Small intestine (tissue), 16 donors: Measurements from ENCODE around the gene SPATA31A6. TPM values are rescaled to one million over a fixed set of nuclear protein-coding genes. Genes with fewer than 3 reads are reported as not detected.
A peak's percentile ranks its signal among the peaks of the same experiment; 100 is the strongest.
"Not testable (repeated sequence)": the region's sequence is repeated elsewhere in the genome, so short reads cannot be mapped to it uniquely, and the experiment has no call there.

Source experiments
- DNase-seq, 2 donors: peaks; one replicate each; pipeline versions ENCODE4 v3.0.0 to v3.0.0-alpha.2; 2013
- FAIRE-seq: peaks from 2 replicates; lab custom pipeline; 2012; peaks lifted over from hg19 to GRCh38; lab: Jason Lieb, UNC
- H3K27ac ChIP-seq, 3 donors: one replicate each; pipeline ENCODE4 v1.5.1; 2013; ENCODE audit warnings: low read length in 2 of 3, mild to moderate bottlenecking in 2 of 3, control low read depth in 1 of 3, inconsistent platforms in 1 of 3, low read depth in 1 of 3, moderate library complexity in 1 of 3
- H3K27me3 ChIP-seq, 3 donors: one replicate each; pipeline ENCODE4 v1.6.1; 2013; ENCODE audit warnings: low read length in 3 of 3, inconsistent platforms in 1 of 3; ENCODE audit not compliant: control insufficient read depth in 3 of 3, insufficient read depth in 3 of 3
- H3K36me3 ChIP-seq, 3 donors: one replicate each; pipeline ENCODE4 v1.6.1; 2013; ENCODE audit warnings: low read length in 3 of 3, inconsistent platforms in 1 of 3, low read depth in 1 of 3, mild to moderate bottlenecking in 1 of 3, moderate library complexity in 1 of 3; ENCODE audit not compliant: control insufficient read depth in 3 of 3, insufficient read depth in 2 of 3
- H3K4me1 ChIP-seq, 3 donors: one replicate each; pipeline ENCODE4 v1.6.1; 2013; ENCODE audit warnings: low read length in 2 of 3, inconsistent platforms in 1 of 3, low read depth in 1 of 3, mild to moderate bottlenecking in 1 of 3, moderate library complexity in 1 of 3; ENCODE audit not compliant: control insufficient read depth in 3 of 3, insufficient read depth in 2 of 3
- H3K4me3 ChIP-seq, 3 donors: one replicate each; pipeline ENCODE4 v1.5.1; 2013; ENCODE audit warnings: low read length in 3 of 3, control low read depth in 1 of 3, inconsistent platforms in 1 of 3, low read depth in 1 of 3, mild to moderate bottlenecking in 1 of 3, moderate library complexity in 1 of 3
- H3K9me3 ChIP-seq, 2 donors: one replicate each; pipeline ENCODE4 v1.6.1; 2013; ENCODE audit warnings: low read depth in 1 of 2, low read length in 1 of 2; ENCODE audit not compliant: control insufficient read depth in 2 of 2, insufficient read depth in 1 of 2
- WGBS, 3 donors: extraction: QIAGEN DNeasy Blood & Tissue Kit; methylation state at CpG; one replicate each; pipeline ENCODE4 v1.1.7; 2013; 5-methylcytosine and 5-hydroxymethylcytosine counted together
- long read RNA-seq, 10 donors: transcript quantifications; one replicate each; lab custom pipeline, GENCODE V29; 2026
- polyA plus RNA-seq, 4 donors: library from polyadenylated mRNA; stranded (reverse) in 3 of 4; unstranded in 1 of 4; fragments of 200-250 nt in 3 of 4; fragments of 120-200 nt in 1 of 4; gene quantifications; one replicate each; pipeline versions ENCODE4 v1.2.1 to v1.2.3, GENCODE V29; 2013
- donor health status: healthy with polysubstance abuse.
- donor health status: control.
- donor health status: control.
- donor health status: Bipolar disorder and iron deficiency.
- donor health status: healthy.

The SPATA31A6 gene
- not detected for polyA plus RNA-seq
- long read RNA-seq, donor 1: 0 reads
- long read RNA-seq, donor 2: 0 reads
- long read RNA-seq, donor 3: 0 reads
- long read RNA-seq, donor 4: 0 reads
- long read RNA-seq, donor 5: 0 reads
- long read RNA-seq, donor 6: 0 reads
- long read RNA-seq, donor 7: 0 reads
- long read RNA-seq, donor 8: 0 reads
- long read RNA-seq, donor 9: 0 reads
- long read RNA-seq, donor 10: 0 reads

DNA sequence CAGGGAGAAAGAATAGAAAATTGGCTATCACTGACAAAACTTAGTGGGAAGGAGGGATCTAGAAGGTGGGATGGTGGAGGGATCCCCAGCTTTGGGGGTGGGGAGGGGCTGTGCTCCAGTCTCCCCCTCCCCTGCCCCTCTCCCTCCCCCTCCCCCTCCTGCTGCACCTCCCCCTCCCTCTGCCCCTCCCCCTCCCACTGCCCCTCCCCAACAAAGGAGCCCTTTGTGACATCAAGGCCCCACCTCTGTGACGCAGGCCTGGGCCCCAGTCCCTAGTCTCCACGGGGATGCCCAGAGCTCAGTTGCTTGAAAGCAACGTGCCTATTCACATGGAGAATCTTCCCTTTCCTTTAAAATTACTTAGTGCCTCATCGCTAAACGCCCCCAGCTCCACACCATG lies at the start of gene SPATA31A6:
TSS of gene SPATA31A6 (plus strand) at position 301 of the 400 bp plus-strand sequence. CDS start at position 330, 29 bp downstream.
- 74 to 83% methylated on average over 3 to 5 of the region's 5 CpGs; no CpG with 5 or more reads in 1 of the 3 donors for WGBS, 3 donors
- not testable (repeated sequence) for H3K9me3 ChIP-seq, H3K27me3 ChIP-seq, FAIRE-seq, H3K4me1 ChIP-seq, DNase-seq, H3K36me3 ChIP-seq, H3K27ac ChIP-seq, H3K4me3 ChIP-seq

DNA sequence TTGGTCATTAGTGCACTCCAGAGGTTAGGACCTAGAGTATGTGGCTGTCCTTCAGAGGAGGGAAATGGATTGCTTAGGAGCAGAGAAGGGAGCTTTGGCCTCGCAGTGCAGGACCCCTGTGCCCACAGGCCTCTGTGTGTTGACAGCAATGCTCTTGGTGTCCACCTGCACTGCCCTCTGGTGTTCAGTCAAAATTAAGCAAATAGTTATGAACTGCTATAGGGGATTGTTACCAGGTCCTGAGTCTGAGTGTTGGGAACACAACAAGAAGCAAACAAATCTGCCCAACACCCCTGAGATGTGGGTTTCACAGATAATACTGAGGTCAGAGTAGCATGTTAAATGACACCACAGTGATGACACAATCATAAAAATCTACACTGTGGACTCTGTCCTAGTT lies 23.2 kb upstream of the SPATA31A6 start:
- not testable (repeated sequence) for FAIRE-seq, H3K27me3 ChIP-seq, H3K27ac ChIP-seq, H3K4me3 ChIP-seq, H3K4me1 ChIP-seq, H3K36me3 ChIP-seq, H3K9me3 ChIP-seq
- peak in 1 of 2 donors; percentile 4 for DNase-seq
- 15 to 27% methylated on average over 1 of the region's 1 CpG; no CpG with 5 or more reads in 1 of the 3 donors for WGBS, 3 donors

DNA sequence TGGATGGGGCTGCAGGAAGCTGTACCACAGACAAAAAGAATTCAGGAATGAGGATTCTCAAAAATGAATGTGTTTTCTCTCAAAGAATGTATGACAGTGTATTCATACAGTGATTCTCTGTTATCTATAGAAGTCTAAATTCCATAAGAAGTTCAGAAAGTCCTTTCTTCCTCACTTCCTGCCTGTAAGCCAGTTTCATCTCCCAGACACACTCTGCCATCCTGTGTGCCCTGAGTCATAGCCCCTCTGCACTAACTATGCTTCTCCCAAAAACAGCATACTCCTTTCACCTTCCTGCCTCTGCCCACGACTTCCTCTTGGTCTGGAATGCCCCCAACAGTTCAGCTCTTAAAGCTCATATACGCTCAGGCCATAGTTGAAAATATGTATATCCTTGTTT lies 36.4 kb downstream of the SPATA31A6 start:
- not testable (repeated sequence) for DNase-seq, H3K4me3 ChIP-seq, H3K36me3 ChIP-seq, H3K4me1 ChIP-seq, H3K9me3 ChIP-seq, FAIRE-seq, H3K27ac ChIP-seq, H3K27me3 ChIP-seq
- WGBS, 3 donors: 47 to 49% (median 49%) methylated on average over 2 of the region's 2 CpGs

DNA sequence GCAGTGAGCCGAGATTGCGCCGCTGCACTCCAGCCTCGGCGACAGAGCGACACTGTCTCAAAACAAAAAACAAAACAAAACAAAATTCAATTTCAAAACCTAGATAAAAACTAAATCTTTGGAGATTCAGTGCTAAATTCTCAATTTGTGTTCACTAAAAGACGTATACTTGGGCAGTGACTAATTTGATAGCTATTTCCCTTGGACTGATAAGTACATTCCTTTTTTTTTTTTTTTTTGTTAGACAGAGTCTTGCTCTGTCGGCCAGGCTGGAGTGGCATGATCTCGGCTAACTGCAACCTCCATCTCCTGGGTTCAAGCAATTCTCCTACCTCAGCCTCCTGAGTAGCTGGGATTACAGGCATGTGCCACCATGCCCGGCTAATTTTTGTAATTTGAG lies 39.8 kb downstream of the SPATA31A6 start:
- not testable (repeated sequence) for H3K4me3 ChIP-seq, H3K9me3 ChIP-seq, FAIRE-seq, DNase-seq, H3K4me1 ChIP-seq, H3K27me3 ChIP-seq, H3K27ac ChIP-seq, H3K36me3 ChIP-seq
- 83 to 90% (median 86%) methylated on average over 7 to 10 of the region's 10 CpGs for WGBS, 3 donors

DNA sequence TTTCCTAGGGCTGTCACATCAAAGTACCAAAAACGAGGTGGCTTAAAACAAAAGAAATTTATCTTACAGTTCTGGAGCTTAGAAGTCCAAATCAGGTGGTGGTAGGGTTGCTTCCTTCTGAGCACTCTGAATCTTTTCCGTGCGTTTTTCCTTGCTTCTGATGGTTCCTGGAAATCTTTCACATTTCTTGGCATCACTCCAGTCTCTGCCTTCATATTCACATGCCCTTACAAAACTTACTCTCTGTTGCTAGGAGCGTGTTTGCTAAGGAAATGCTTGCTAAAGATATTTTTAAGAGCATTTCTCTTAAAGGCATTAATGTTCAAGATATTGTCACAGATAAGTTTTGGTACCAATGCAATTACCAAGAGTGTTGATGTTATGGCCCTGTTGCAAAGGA lies 49.6 kb downstream of the SPATA31A6 start:
- H3K27ac ChIP-seq, H3K36me3 ChIP-seq, H3K4me3 ChIP-seq, H3K4me1 ChIP-seq, DNase-seq, FAIRE-seq, H3K9me3 ChIP-seq, H3K27me3 ChIP-seq: not testable (repeated sequence)
- WGBS, 3 donors: 6 to 69% (median 49%) methylated on average over 1 to 4 of the region's 4 CpGs

DNA sequence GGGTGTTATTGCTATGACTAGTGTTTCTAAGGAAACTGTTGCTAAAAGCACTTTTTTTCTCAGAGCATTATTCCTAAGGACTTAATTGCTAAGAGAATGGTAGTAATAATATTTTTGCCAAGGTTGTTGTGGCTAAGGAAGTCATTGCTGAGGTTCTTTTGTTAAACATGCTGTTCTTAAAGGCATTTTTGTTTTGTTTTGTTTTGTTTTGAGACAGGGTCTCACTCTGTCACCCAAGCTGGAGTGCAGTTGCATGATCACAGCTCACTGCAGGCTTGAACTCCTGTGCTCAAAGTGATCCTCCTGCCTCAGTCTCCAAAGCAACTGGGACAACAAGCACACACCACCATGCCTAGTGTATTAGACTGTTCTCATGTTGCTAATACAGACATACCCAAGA lies 51.2 kb downstream of the SPATA31A6 start:
- not testable (repeated sequence) for H3K9me3 ChIP-seq, FAIRE-seq, DNase-seq, H3K36me3 ChIP-seq, H3K4me1 ChIP-seq, H3K27ac ChIP-seq, H3K27me3 ChIP-seq, H3K4me3 ChIP-seq

DNA sequence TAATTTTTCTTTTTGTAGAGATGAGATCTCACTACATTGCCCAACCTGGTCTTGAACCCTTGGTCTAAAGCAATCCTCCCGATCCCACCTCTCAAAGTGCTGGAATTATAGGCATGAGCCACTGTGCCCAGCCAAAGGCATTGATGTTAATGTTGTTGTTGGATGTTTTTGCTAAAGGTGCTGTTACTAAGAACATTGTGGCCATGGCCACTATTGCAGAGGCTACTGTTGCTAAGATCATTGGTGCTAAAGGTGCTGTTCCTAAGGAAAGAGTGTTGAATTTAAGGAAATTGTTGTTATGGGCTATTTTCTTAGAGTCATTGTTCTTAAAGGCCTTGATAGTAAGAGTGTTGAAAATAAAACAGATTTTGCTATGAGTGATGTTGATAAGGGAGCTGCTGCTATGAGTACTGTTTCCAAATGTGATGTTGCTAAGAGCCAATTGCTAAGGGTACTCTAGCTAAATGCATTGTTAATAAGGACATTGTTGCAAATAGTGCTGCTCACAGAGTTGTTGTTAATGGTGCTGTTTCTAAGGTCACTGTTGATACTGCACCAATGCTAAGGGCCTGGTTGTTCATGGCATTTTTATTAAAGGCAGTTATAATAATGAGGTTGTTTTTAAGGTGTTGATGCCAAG lies 52.0 kb downstream of the SPATA31A6 start:
- H3K4me3 ChIP-seq, FAIRE-seq, H3K27me3 ChIP-seq, H3K36me3 ChIP-seq, DNase-seq, H3K9me3 ChIP-seq, H3K4me1 ChIP-seq, H3K27ac ChIP-seq: not testable (repeated sequence)
- WGBS, 3 donors: no CpG with 5 or more reads among the region's 1 CpG

DNA sequence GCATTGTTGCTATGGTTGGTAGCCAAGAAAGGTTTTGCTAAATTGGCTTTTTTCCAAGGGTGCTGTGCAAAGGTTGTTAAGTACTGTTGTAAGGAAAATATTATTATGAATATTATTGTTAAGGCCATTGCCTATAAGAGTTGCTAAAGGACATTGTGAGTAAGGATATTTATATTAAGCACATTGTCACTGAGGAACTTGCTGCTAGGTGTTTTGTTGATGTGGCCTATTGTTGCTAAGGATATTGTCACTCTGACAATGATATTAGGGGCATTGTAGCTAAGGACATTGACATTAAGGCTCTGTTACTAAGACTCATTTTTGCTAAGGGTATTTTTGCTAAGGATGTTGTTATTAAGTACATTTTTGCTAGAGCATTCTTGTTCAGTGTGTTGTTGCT lies 52.6 kb downstream of the SPATA31A6 start:
- FAIRE-seq, H3K9me3 ChIP-seq, H3K27ac ChIP-seq, H3K27me3 ChIP-seq, H3K4me3 ChIP-seq, H3K4me1 ChIP-seq, DNase-seq, H3K36me3 ChIP-seq: not testable (repeated sequence)

DNA sequence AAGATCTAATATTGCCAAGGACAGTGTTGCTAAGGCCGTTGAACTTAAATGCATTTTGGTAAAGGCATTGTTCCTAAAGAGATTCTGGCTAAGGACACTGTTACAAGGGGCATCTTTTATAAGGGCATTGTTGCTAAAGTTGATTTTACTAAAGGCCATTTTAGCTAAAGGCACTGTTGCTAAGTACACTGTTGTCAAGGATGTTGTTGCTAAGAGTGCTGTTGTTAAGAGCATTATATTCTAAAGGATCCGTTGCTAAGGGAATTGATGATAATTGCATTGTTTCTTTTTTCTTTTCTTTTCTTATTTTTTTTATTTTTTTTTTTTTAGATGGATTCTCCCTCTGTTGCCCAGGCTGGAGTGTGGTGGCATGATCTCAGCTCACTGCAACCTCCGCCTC lies 53.9 kb downstream of the SPATA31A6 start:
- H3K9me3 ChIP-seq, H3K27ac ChIP-seq, H3K36me3 ChIP-seq, H3K4me1 ChIP-seq, H3K4me3 ChIP-seq, FAIRE-seq, DNase-seq, H3K27me3 ChIP-seq: not testable (repeated sequence)
- 78 to 90% (median 89%) methylated on average over 3 of the region's 3 CpGs for WGBS, 3 donors
